Right lobe of liver (tissue), 4 donors: ENCODE data around the gene GOLGA6A.

Source experiments
- CTCF ChIP-seq, 4 donors: fragments of 200-600 bp in 3 of 4; fragments of 450-650 bp in 1 of 4; IDR thresholded peaks; one replicate each; pipeline versions ENCODE4 v1.5.1 to v1.8.0; 2016 to 2022; ENCODE audit warnings: antibody characterized with exemption in 4 of 4, mild to moderate bottlenecking in 2 of 4
- POLR2A ChIP-seq: fragments of 450-650 bp; IDR thresholded peaks from one replicate; pipeline ENCODE4 v1.6.1; 2017; ENCODE audit warnings: antibody characterized with exemption, mild to moderate bottlenecking
- donor health status: DM: no; HTN: no; CAD: no.
- donor health status: DM: no; HTN: no; CAD: no.
- donor health status: DM: no; HTN: yes; CAD: no.

- no peak for TF ChIP-seq CTCF (IDR thresholded peaks at IDR 0.05)
- TF ChIP-seq POLR2A, result no peak
Measured at GRCh38 chr15:74062671-74063070, 19.7 kb downstream of the GOLGA6A start.
